Kidney epithelial cell (primary cell): ENCODE measurements around the gene PMPCA. TPM values are rescaled to one million over a fixed set of nuclear protein-coding genes. Genes with fewer than 3 reads are reported as not detected.

Source experiments
- DNase-seq: peaks from one replicate; pipeline ENCODE4 v3.0.0-alpha.2; 2010; ENCODE audit warnings: low read depth
- H3K27me3 ChIP-seq: 2 replicates; pipeline ENCODE4 v1.6.0; 2011; ENCODE audit warnings: low read length; ENCODE audit not compliant: control insufficient read depth, insufficient read depth
- H3K36me3 ChIP-seq: 2 replicates; pipeline ENCODE4 v1.5.1; 2011; ENCODE audit warnings: low read length; ENCODE audit not compliant: control insufficient read depth, insufficient read depth
- H3K4me3 ChIP-seq: 2 replicates; pipeline ENCODE4 v1.5.1; 2011; ENCODE audit warnings: low read depth, mild to moderate bottlenecking, control low read depth, low read length
- CTCF ChIP-seq: IDR thresholded peaks from 2 replicates; pipeline ENCODE4 v1.5.1; 2011; ENCODE audit warnings: mild to moderate bottlenecking, moderate library complexity, low read length, control low read depth, inconsistent platforms; ENCODE audit not compliant: insufficient read depth, poor library complexity, severe bottlenecking
- total RNA-seq: library from RNA; depleted of rRNA; stranded (reverse); fragments of >200 nt; gene quantifications from 2 replicates; pipeline ENCODE4 v1.2.3, GENCODE V29; 2015

The PMPCA gene
- total RNA-seq, 1 donor from 2014 or later = 49.9 TPM

GRCh38 chr9:136387217-136387616 is 23.2 kb upstream of the PMPCA start:
- Histone ChIP-seq H3K4me3 (no peak overlapping the region), H3K27me3 (no peaks in the 10 kb centered on the region), H3K36me3 (peaks cover 3% of the 10 kb centered on the region)
- TF ChIP-seq CTCF = no peak
- DNase-seq = no peak

- Histone ChIP-seq H3K36me3 (peaks cover 4% of the 10 kb centered on the region), H3K4me3 (no peak overlapping the region), H3K27me3 (no peaks in the 10 kb centered on the region)
- no peak for DNase-seq
- TF ChIP-seq CTCF = no peak
These were observed 21.1 kb upstream of the PMPCA start for GRCh38 chr9:136389396-136389795.

GRCh38 chr9:136391737-136392537 is 18.5 kb upstream of the PMPCA start:
- H3K27me3 ChIP-seq = no peaks in the 10 kb centered on the region
- peaks cover 4% of the 10 kb centered on the region for H3K36me3 ChIP-seq
- DNase-seq = no peak
- H3K4me3 ChIP-seq = no peak overlapping the region
- no peak for TF ChIP-seq CTCF

GRCh38 chr9:136392538-136393449 is 17.7 kb upstream of the PMPCA start:
- no peak for DNase-seq
- Histone ChIP-seq H3K27me3 (no peaks in the 10 kb centered on the region), H3K4me3 (no peak overlapping the region), H3K36me3 (peaks cover 3% of the 10 kb centered on the region)
- no peak for TF ChIP-seq CTCF

- no peak for TF ChIP-seq CTCF
- no peak for DNase-seq
- Histone ChIP-seq H3K36me3 (peaks cover 3% of the 10 kb centered on the region), H3K27me3 (no peaks in the 10 kb centered on the region), H3K4me3 (no peak overlapping the region)
These were observed 16.9 kb upstream of the PMPCA start for GRCh38 chr9:136393531-136393930.
